Mucosa of gallbladder (tissue), 1 donor: ENCODE results near the gene AFDN. TPM values are rescaled to one million over a fixed set of nuclear protein-coding genes. Genes with fewer than 3 reads are reported as not detected.

ENCODE experiments used
- DNase-seq: peaks from one replicate; pipeline ENCODE4 v3.0.0-alpha.2; 2020; ENCODE audit warnings: low spot score
- total RNA-seq: library from RNA; stranded (reverse); gene quantifications from one replicate; pipeline ENCODE4 v1.2.1, GENCODE V29; 2021
- donor health status: DM: no; HTN: no; CAD: no.

Gene AFDN
- 226 TPM for total RNA-seq

DNA sequence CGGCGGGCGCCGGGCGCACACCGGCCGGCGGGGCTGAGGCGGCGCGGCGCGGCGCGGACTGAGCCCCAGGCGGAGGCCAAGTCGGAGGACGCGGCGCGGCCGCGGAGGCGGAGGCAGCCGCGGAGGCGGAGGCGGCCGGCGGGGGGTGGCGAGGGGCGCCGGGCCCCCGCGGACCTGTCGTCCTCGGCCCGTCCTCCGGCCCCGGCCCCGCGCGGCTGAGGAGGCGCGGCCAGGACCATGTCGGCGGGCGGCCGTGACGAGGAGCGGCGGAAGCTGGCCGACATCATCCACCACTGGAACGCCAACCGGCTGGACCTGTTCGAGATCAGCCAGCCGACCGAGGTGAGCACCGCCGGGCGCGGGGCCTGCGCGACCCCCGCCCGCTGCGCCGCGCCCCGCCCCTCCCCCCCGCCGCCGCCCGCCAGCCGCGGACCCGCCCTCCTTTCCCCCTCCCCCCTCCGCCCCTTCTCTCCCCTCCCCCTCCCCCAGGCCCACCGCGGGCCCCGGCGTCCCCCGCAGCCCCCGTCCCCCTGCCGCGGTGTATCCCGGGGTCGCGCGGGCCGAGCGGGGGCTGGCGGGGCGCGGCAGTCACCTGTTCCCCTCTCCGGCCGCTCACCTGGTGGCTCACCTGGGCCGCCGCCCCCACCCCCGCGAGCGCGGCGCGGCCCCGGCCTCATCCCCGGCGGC is at the start of gene AFDN:
Gene AFDN, plus strand, starts transcription at position 16 of the 687 bp plus-strand sequence. Its CDS starts 222 bp downstream, at position 238.
- no peak for DNase-seq

DNA sequence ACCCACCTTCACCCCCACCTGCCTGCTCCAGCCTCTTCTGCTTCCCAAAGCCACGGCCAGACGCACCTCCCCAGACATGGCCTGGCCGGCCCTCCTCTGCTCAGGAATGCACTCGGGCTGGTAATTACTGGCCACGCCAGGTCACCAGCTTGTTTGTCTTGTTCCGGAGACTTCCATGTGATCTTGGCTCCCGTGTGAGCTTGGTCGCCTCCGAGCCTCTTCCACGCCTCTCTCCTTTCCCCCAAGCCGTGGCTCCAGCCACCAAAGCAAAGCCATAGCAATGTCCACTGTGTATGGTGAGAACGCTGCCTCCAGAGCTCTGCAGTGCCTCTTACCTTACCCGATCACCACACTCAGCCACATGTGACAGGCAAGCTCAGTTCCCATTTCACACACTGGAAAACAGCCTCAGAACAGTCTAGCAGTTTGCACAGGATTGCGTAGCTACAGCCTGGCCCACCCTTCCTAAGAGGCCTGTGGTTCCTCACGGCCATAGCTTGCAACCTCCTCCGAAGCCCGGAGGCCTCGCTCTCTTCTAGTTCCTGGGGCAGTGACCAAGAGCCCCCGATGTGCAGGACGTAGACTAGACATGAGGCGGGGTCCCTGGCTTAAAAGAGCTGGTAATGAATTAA is 48.1 kb upstream of the AFDN start:
- peak; percentile 75 for DNase-seq

DNA sequence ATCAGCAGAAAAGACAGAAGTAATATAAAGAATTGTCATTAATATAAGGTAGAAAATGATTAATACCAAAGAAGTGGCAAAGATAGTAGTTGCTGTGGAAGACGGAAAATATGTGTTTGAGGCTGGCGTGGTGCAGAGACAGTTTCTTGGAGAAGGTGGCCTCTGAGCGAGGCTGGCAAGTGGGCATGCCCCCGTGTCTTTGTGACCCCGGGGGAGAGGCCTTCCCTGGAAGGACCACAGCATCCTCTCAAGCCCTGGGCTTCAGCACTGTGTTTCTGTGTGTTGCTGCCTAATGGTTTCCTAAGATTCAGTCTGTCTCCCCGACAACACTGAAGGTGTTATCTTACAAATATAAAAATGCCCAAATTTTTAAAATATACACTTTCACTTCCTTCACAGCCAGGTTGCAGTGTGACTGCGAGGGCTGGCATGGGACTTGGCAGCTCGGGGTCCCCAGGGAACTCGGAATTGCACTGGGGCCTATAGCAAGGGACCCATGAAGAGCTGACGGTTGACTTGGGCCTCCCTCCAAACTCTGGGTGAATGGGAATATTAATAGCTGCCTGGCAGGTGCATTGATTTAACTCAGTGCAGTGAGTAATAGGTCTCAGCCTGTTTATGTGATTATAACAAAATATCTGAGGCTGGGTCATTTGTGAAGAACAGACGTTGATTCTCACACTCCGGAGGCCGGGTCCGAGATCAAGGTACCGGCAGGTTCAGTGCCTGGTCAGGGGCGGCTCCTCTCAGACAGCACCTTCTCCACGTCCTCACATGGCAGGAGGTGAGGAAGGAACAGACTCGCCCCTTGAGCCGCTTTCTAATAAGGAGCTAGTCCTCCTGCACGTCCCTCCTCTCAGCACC is 47.4 kb upstream of the AFDN start:
- no peak for DNase-seq

- DNase-seq = no peak
Measured at GRCh38 chr6:167779993-167780655, 46.6 kb upstream of the AFDN start.

- DNase-seq = no peak
Measured at GRCh38 chr6:167781066-167781767, 45.5 kb upstream of the AFDN start.

DNA sequence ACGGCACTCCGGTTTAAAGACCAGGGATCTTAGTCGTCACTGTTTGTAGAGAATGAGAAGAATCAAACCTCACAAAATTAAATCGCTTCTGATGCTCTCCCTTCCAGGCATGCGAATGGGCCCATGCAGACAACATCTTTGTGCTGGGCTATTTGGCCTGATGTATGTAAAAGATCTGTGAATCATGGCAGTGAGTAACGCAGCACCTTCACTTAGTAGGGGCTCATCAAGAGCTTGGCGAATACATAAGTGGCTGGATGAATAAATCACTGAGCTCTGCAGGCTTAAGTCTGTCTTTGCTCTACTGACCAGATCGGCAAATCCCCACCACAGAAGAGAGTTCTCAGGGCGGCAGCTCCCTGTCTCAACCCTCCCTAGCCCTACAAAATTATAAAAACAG is 44.8 kb upstream of the AFDN start:
- DNase-seq = no peak

DNA sequence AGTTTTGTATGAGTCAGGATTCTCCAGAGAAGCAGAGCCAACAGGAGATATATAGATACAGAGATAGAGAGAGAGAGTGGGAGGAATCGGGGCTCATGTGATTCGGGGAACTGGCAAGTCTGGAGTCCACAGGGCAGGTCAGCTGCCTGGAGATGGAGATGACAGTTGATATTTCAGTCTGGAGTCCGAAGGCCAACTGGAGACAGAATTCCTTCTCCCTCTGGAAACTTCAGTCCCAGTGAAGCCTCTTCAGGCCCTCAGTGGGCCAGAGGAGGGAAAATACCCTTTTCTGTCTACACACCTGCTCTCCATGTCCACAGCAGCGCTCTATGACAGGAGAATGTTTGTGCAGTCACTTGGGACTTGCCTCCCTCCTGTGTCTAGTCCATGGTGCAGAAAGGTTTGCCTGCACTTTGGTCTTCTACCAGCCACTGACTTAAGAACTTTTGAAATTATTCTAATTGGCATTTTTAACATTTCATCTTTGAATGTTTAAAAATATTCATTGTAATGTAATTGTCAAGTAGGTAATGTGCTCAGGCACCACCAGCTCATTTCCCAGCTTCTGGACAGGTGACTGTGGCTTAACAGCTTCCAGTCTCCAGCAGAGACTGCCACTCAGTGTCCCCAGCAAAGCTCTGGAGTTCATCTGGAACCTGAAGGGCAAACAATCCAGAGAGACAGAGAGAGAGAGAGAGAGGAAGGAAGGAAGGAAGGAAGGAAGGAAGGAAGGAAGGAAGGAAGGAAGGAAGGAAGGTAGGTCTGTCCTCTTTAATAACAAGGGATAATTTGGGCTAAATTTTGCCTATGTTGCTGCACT is 43.8 kb upstream of the AFDN start:
- DNase-seq = peak; percentile 46

GRCh38 chr6:167786853-167787675 is 39.6 kb upstream of the AFDN start:
- no peak for DNase-seq

GRCh38 chr6:167787896-167788562 is 38.7 kb upstream of the AFDN start:
- DNase-seq = no peak

DNA sequence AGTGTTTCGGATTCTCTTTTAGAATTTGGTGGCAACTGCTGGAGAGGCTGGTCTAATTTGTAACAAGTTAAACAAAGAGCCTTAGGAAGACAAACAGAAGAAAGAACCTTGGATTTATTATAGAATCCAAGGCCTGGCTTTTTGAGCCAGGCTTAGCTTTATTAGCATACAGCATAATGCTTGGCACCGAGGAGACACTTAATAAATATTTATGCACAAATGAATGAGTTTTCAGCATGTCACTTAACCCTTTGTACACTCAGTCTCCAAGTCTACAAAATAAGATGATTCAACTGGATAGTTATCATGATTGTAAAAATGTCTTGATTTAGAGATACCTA is 38.2 kb upstream of the AFDN start:
- no peak for DNase-seq

GRCh38 chr6:167789358-167789757 is 37.4 kb upstream of the AFDN start:
- no peak for DNase-seq

DNA sequence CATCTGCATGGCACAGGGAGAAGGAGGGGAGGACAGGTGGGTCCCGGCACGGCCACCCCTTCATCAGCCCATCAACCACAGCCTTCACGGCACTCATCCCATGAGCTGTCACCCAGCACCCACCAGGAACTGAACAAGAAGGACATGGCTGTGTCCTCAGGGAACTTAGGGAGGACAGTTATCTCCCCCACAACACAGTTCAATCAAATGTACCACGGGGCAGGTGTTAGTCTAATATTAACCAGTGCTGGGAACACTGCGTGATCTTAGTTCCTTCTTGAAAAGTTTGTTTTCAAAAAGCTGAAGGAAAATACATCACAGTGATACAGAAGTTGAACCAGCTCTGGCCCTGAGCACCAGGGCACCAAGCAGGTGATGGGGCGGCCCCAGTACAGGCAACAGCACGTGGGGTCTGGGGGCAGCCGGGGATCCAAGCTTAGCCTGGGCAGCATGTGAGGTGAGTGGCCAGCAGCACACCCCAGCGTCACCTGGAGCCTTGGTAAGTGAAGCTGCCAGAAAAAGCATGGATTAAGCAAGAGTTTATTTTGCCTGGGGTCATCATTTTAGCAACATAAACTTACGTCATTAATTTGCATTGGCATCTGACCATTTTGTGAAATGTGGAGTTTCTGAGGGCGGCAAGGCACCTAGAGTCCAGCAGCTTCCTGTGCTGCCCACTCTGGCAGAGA is 35.5 kb upstream of the AFDN start:
- DNase-seq = peak; percentile 43

DNA sequence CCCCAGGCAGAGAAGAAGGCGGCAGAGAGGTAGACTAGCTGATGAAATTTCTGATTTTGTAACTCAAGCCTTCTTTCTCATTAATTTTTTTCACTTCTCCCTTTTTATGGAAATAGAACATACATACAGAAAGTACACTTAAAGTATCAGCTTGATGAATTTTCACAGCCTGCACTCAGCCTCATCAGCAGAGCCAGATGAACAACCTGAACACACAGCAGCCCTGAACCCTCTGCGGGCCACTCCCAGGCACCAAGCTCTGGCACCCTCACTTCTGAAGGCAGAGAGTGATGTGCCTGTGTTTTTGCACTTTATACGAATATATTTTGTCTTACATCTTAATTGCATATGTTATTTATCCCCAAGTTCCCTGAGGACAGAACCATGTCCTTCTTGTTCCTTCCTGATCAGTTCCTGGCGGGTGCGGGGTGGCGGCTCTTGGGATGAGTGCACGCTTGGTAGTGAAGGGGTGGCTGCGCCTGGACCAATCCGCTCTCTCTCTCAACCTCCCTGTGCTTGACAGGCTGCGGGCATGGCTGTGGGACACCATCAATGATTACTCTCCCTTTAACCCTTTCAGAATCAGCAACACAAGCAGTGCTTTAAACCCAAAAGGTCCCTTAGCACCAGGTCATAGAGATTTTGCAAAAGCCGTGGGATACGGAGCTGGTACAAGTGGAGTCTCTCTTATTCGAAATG is 34.8 kb upstream of the AFDN start:
- DNase-seq = no peak

DNA sequence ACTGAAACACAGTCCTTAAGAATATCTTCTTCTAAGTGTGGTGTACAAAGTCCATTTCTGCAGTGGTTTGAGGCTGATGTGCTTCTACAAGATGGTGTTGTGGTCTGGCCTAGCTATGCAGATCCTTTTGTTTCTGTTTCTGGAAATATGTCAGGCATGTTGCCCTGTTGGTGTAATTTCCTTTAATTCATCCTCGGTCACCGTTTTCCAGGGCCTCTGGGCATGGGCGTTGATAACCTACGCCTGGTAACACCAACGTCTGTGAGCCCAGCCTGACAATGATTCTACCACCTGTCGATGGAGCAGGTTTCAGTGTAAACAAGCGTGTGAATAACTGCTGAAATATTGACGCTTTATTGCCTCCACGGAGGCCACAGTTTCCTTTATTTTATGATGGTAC is 33.3 kb upstream of the AFDN start:
- DNase-seq = no peak

GRCh38 chr6:167794161-167795157 is 32.3 kb upstream of the AFDN start:
- no peak for DNase-seq

DNA sequence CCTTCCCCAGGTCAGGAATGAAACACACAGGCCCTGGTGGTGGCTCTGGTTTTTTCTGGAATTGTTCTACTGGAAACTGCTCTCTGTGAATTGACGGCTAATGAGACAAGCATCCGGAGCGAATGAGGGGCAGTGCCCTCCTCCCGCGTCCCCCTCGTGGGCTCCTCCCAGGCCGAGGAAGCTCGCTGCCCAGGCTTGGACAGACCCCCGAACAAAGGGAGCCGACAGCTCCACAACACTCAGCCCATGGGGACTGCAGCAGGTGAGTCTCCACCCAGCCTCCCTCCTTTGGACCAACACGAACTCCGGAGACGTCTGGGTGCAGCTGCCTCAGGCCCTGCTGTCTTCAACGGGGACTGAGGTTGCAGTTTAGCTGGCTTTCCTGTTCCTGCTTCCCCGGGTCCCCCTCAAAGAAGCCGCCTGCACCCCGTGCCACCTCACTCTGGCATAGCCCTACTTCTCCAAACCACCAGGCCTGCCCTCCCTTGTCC is 31.3 kb upstream of the AFDN start:
- DNase-seq = no peak

- no peak for DNase-seq
Measured at GRCh38 chr6:167795874-167796191, 30.9 kb upstream of the AFDN start.
